GM18526 (cell line): ENCODE data around the gene TTC38.

Experiments used
- POLR2A ChIP-seq: IDR thresholded peaks from 3 replicates; pipeline ENCODE4 v1.6.1; 2011; ENCODE audit not compliant: insufficient read length; ENCODE audit errors: extremely low read depth

TTC38 gene

GRCh38 chr22:46240073-46240472, 27.7 kb upstream of the TTC38 start:
- TF ChIP-seq POLR2A = no peak

- TF ChIP-seq POLR2A = no peak
Observed at GRCh38 chr22:46240506-46240905, 27.3 kb upstream of the TTC38 start.

- no peak for TF ChIP-seq POLR2A
Observed at GRCh38 chr22:46240907-46241306, 26.9 kb upstream of the TTC38 start.

- no peak for TF ChIP-seq POLR2A
Observed at GRCh38 chr22:46241396-46242007, 26.3 kb upstream of the TTC38 start.

GRCh38 chr22:46242076-46242475, 25.7 kb upstream of the TTC38 start:
- no peak for TF ChIP-seq POLR2A

GRCh38 chr22:46244771-46245170, 23.0 kb upstream of the TTC38 start:
- no peak for TF ChIP-seq POLR2A

- no peak for TF ChIP-seq POLR2A
Observed at GRCh38 chr22:46245511-46245910, 22.3 kb upstream of the TTC38 start.

GRCh38 chr22:46246178-46246577, 21.6 kb upstream of the TTC38 start:
- no peak for TF ChIP-seq POLR2A

GRCh38 chr22:46247443-46247975, 20.3 kb upstream of the TTC38 start:
- no peak for TF ChIP-seq POLR2A

GRCh38 chr22:46250035-46250782, 17.6 kb upstream of the TTC38 start, which contains the start of gene CDPF1:
Gene CDPF1, minus strand, starts transcription at chr22:46250293. Its CDS starts 2,009 bp downstream, at chr22:46248284.
- peak; percentile 95 for TF ChIP-seq POLR2A

- no peak for TF ChIP-seq POLR2A
Observed at GRCh38 chr22:46250783-46251125, 17.1 kb upstream of the TTC38 start.

- no peak for TF ChIP-seq POLR2A
Observed at GRCh38 chr22:46251266-46251665, 16.5 kb upstream of the TTC38 start.

GRCh38 chr22:46251816-46252380, 15.9 kb upstream of the TTC38 start:
- no peak for TF ChIP-seq POLR2A

- TF ChIP-seq POLR2A = no peak
Observed at GRCh38 chr22:46256358-46256958, 11.3 kb upstream of the TTC38 start.

GRCh38 chr22:46259374-46259773, 8.4 kb upstream of the TTC38 start:
- TF ChIP-seq POLR2A = no peak

- TF ChIP-seq POLR2A = no peak
Observed at GRCh38 chr22:46260038-46260437, 7.8 kb upstream of the TTC38 start.
